CD14-positive monocyte (primary cell): ENCODE measurements around the gene CES4A. TPM values are rescaled to one million over a fixed set of nuclear protein-coding genes. Genes with fewer than 3 reads are reported as not detected.

Source experiments
- DNase-seq, 3 donors: peaks; one replicate each; pipeline ENCODE4 v3.0.0-alpha.2; 2011 to 2022
- H2AFZ ChIP-seq: 2 replicates; pipeline ENCODE4 v1.6.0; 2012; ENCODE audit warnings: mild to moderate bottlenecking, low read depth, low read length, inconsistent platforms; ENCODE audit not compliant: insufficient read depth, poor library complexity, severe bottlenecking
- H3K27ac ChIP-seq, 2 donors: 1 replicate in 1 of 2; 2 replicates in 1 of 2; pipeline ENCODE4 v1.5.1; 2012 to 2013; ENCODE audit warnings: low read length in 2 of 2, control low read depth in 1 of 2, inconsistent platforms in 1 of 2, low read depth in 1 of 2, mild to moderate bottlenecking in 1 of 2
- H3K27me3 ChIP-seq, 2 donors: one replicate each; pipeline versions ENCODE4 v1.6.0 to v1.6.1; 2011 to 2013; ENCODE audit warnings: low read length in 2 of 2; ENCODE audit not compliant: control insufficient read depth in 2 of 2, insufficient read depth in 2 of 2
- H3K36me3 ChIP-seq, 2 donors: replicated peaks in 1 of 2; 1 replicate in 1 of 2; 2 replicates in 1 of 2; pipeline versions ENCODE4 v1.5.1 to v1.6.1; 2012 to 2013; ENCODE audit warnings: low read length in 2 of 2, control low read depth in 1 of 2, inconsistent platforms in 1 of 2, mild to moderate bottlenecking in 1 of 2; ENCODE audit not compliant: insufficient read depth in 2 of 2, control insufficient read depth in 1 of 2
- H3K4me1 ChIP-seq, 2 donors: 1 replicate in 1 of 2; 2 replicates in 1 of 2; pipeline versions ENCODE4 v1.5.1 to v1.6.1; 2012 to 2013; ENCODE audit warnings: low read length in 2 of 2, control low read depth in 1 of 2, inconsistent platforms in 1 of 2, mild to moderate bottlenecking in 1 of 2, moderate library complexity in 1 of 2; ENCODE audit not compliant: insufficient read depth in 2 of 2, control insufficient read depth in 1 of 2
- H3K4me2 ChIP-seq: replicated peaks from 2 replicates; pipeline ENCODE3; 2012; ENCODE audit warnings: low read length, moderate library complexity, mild to moderate bottlenecking; ENCODE audit not compliant: poor library complexity, severe bottlenecking; ENCODE audit errors: extremely low read depth
- H3K4me3 ChIP-seq, 3 experiments: fragments of 200-600 bp in 1 of 3; sonication (generic) in 1 of 3; replicated peaks in 1 of 3; 1 replicate in 2 of 3; 2 replicates in 1 of 3; pipeline ENCODE4 v1.5.1; 2011 to 2013; ENCODE audit warnings: low read length in 3 of 3, mild to moderate bottlenecking in 3 of 3, control low read depth in 2 of 3, low read depth in 2 of 3, inconsistent platforms in 1 of 3, moderate library complexity in 1 of 3
- H3K79me2 ChIP-seq: 2 replicates; pipeline ENCODE4 v1.6.0; 2012; ENCODE audit warnings: mild to moderate bottlenecking, control low read depth, inconsistent platforms, low read length, moderate library complexity; ENCODE audit not compliant: insufficient read depth
- H3K9ac ChIP-seq: 2 replicates; pipeline ENCODE4 v1.6.0; 2017; ENCODE audit warnings: low read length, mild to moderate bottlenecking; ENCODE audit not compliant: insufficient read depth, poor library complexity, severe bottlenecking
- H3K9me3 ChIP-seq, 2 donors: replicated peaks in 1 of 2; 1 replicate in 1 of 2; 2 replicates in 1 of 2; pipeline versions ENCODE4 v1.5.1 to v1.6.1; 2012 to 2013; ENCODE audit warnings: low read length in 2 of 2, control low read depth in 1 of 2; ENCODE audit not compliant: control insufficient read depth in 1 of 2, insufficient read depth in 1 of 2
- H4K20me1 ChIP-seq: 2 replicates; pipeline ENCODE4 v1.6.0; 2012; ENCODE audit warnings: mild to moderate bottlenecking, low read length, control low read depth, moderate library complexity; ENCODE audit not compliant: insufficient read depth
- H3K27ac Mint-ChIP-seq, 7 donors: one replicate each; pipeline ENCODE4 v1.8.0; 2020; ENCODE audit warnings: mild to moderate bottlenecking in 7 of 7, mixed read lengths in 7 of 7, moderate library complexity in 6 of 7, inconsistent platforms in 2 of 7
- H3K27me3 Mint-ChIP-seq, 3 donors: one replicate each; pipeline ENCODE4 v1.8.0; 2021 to 2022; ENCODE audit warnings: low read depth in 3 of 3, mild to moderate bottlenecking in 3 of 3, mixed read lengths in 3 of 3, moderate library complexity in 3 of 3, inconsistent platforms in 1 of 3
- H3K36me3 Mint-ChIP-seq, 2 donors: one replicate each; pipeline ENCODE4 v1.8.0; 2020; ENCODE audit warnings: mixed read lengths in 2 of 2, inconsistent platforms in 1 of 2, mild to moderate bottlenecking in 1 of 2
- H3K4me1 Mint-ChIP-seq: one replicate; pipeline ENCODE4 v1.8.0; 2020; ENCODE audit warnings: mild to moderate bottlenecking, mixed read lengths
- H3K4me3 Mint-ChIP-seq, 2 donors: one replicate each; pipeline ENCODE4 v1.8.0; 2020; ENCODE audit warnings: mild to moderate bottlenecking in 2 of 2, mixed read lengths in 2 of 2, moderate library complexity in 1 of 2
- H3K9me3 Mint-ChIP-seq, 7 donors: one replicate each; pipeline ENCODE4 v1.8.0; 2020 to 2022; ENCODE audit warnings: mixed read lengths in 7 of 7, mild to moderate bottlenecking in 6 of 7, moderate library complexity in 6 of 7, inconsistent platforms in 2 of 7
- CTCF ChIP-seq: fragments of 200-600 bp; IDR thresholded peaks from one replicate; pipeline ENCODE4 v1.8.0; 2022; ENCODE audit warnings: antibody characterized with exemption, mild to moderate bottlenecking
- WGBS: methylation state at CpG from one replicate; pipeline ENCODE4 v1.1.5; 2013; ENCODE audit warnings: missing lambda C conversion rate; ENCODE audit not compliant: insufficient coverage; 5-methylcytosine and 5-hydroxymethylcytosine counted together
- intact Hi-C, 2 donors: fragments of 100-400 bp; cut with micrococcal nuclease; formaldehyde crosslinking; loops; one replicate each; pipeline versions ENCODE4 v1.15.0 to v1.15.1; 2023
- polyA plus RNA-seq, 3 donors: library from polyadenylated mRNA; depleted of rRNA in 1 of 3; unstranded in 2 of 3; stranded (reverse) in 1 of 3; fragments of 300-500 nt in 2 of 3; fragments of >200 nt in 1 of 3; fragmentation: Illumina TruSeq in 2 of 3; gene quantifications; 1 replicate in 2 of 3; 2 replicates in 1 of 3; pipeline ENCODE4 v1.2.3, GENCODE V29; 2012 to 2021

The CES4A gene
- polyA plus RNA-seq, 3 donors, result 3.3 to 47.6 (median 4.1) TPM

- intact Hi-C loops, result no loop called here
- Histone ChIP-seq H3K27me3 (no peaks in the 10 kb centered on the region), H3K9me3 (no peaks in the 10 kb centered on the region), H3K36me3 (peaks cover 14 to 71% of the 10 kb centered on the region in 2 donors), H3K27ac (no peak overlapping the region), H3K9ac (no peak overlapping the region), H4K20me1 (peaks cover 84% of the 10 kb centered on the region), H2AFZ (no peak overlapping the region), H3K4me3 (no peak overlapping the region), H3K4me1 (peaks cover 5 to 17% of the 10 kb centered on the region in 2 donors), H3K79me2 (peaks cover 98% of the 10 kb centered on the region), H3K4me2 (no peak overlapping the region)
- Mint-ChIP-seq H3K36me3 (peaks cover 31 to 59% of the 10 kb centered on the region in 2 donors), H3K4me1 (peaks cover 28% of the 10 kb centered on the region), H3K27ac (peak overlapping the region in 2 of 7 donors; percentile 14 to 19), H3K27me3 (no peaks in the 10 kb centered on the region), H3K9me3 (no peaks in the 10 kb centered on the region), H3K4me3 (no peak overlapping the region)
- no peak for TF ChIP-seq CTCF
- DNase-seq, result no peak
- no CpG with 5 or more reads among the region's 1 CpG for WGBS
Measured at GRCh38 chr16:67035364-67035763, 47.0 kb downstream of the CES4A start.

- peaks cover 0 to 7% of the 10 kb centered on the region in 2 donors for H3K4me1 ChIP-seq
- no peaks in the 10 kb centered on the region for H3K9me3 ChIP-seq
- TF ChIP-seq CTCF, result no peak
- no peak overlapping the region for H3K4me2 ChIP-seq
- Mint-ChIP-seq H3K27me3 (no peaks in the 10 kb centered on the region), H3K27ac (peak overlapping the region in 2 of 7 donors; percentile 23 to 33), H3K36me3 (peaks cover 39 to 66% of the 10 kb centered on the region in 2 donors), H3K4me3 (no peak overlapping the region), H3K4me1 (peaks cover 22% of the 10 kb centered on the region), H3K9me3 (no peaks in the 10 kb centered on the region)
- H3K36me3 ChIP-seq, result peaks cover 11 to 77% of the 10 kb centered on the region in 2 donors
- H4K20me1 ChIP-seq, result peaks cover 84% of the 10 kb centered on the region
- H3K27me3 ChIP-seq, result no peaks in the 10 kb centered on the region
- H2AFZ ChIP-seq, result no peak overlapping the region
- H3K4me3 ChIP-seq, result no peak overlapping the region
- intact Hi-C loops, result no loop called here
- H3K9ac ChIP-seq, result no peak overlapping the region
- H3K27ac ChIP-seq, result no peak overlapping the region
- WGBS, result 100% methylated on average over 3 of the region's 5 CpGs
- no peak for DNase-seq
- peaks cover 98% of the 10 kb centered on the region for H3K79me2 ChIP-seq
Measured at GRCh38 chr16:67036323-67036741, 47.9 kb downstream of the CES4A start.
